ENCODE results near the gene SERPINI1. TPM values are rescaled to one million over a fixed set of nuclear protein-coding genes. Genes with fewer than 3 reads are reported as not detected.

Gene SERPINI1
- total RNA-seq, 4 donors from 2014 or later = 0.70 to 2.7 (median 2.2) TPM

DNA sequence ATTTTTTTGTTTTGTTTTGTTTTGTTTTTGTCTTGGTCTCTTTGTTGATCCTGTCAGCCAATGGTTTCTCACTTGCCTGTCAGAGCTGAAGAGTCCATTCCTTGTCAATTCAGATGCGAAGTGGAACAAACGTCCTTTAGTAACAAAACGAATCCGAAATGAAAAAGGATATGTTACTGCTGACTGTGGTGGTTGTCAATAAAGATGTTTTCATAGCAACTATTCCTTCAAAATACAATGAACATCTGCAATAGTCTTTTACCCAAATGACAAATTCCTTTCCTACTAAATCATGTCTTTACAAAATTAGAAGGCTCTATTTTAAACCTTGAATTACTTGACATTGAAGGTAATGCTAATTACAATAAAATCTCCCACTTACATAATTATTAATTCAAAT lies 134.7 kb downstream of the SERPINI1 start:
- H3K9me3 ChIP-seq = no peaks in the 10 kb centered on the region
- DNase-seq (no peak), ATAC-seq (peak in 1 of 2 donors; percentile 42)
- in situ Hi-C loops (cut with MboI; ENCODE audit: low sequenced_read_pairs in 4 of 4) (no loop called here), intact Hi-C loops (cut with DNase I; ENCODE audit: low total_unique reads) (no loop called here)
- no peaks in the 10 kb centered on the region for H3K36me3 ChIP-seq
- H3K27ac ChIP-seq = peak overlapping the region; percentile 65 to 74 (median 68)
- no peaks in the 10 kb centered on the region for H3K27me3 ChIP-seq
- H3K4me1 ChIP-seq = peaks cover 0 to 15% of the 10 kb centered on the region in 2 donors
- no peak overlapping the region for H3K4me3 ChIP-seq
- TF ChIP-seq POLR2A (IDR thresholded peaks at IDR 0.05) = no peak
- TF ChIP-seq, protein P1, sequence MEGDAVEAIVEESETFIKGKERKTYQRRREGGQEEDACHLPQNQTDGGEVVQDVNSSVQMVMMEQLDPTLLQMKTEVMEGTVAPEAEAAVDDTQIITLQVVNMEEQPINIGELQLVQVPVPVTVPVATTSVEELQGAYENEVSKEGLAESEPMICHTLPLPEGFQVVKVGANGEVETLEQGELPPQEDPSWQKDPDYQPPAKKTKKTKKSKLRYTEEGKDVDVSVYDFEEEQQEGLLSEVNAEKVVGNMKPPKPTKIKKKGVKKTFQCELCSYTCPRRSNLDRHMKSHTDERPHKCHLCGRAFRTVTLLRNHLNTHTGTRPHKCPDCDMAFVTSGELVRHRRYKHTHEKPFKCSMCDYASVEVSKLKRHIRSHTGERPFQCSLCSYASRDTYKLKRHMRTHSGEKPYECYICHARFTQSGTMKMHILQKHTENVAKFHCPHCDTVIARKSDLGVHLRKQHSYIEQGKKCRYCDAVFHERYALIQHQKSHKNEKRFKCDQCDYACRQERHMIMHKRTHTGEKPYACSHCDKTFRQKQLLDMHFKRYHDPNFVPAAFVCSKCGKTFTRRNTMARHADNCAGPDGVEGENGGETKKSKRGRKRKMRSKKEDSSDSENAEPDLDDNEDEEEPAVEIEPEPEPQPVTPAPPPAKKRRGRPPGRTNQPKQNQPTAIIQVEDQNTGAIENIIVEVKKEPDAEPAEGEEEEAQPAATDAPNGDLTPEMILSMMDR (IDR thresholded peaks at IDR 0.05 in 4 of 5, conservative IDR thresholded peaks at IDR 0.05 in 1 of 5) = no peak

DNA sequence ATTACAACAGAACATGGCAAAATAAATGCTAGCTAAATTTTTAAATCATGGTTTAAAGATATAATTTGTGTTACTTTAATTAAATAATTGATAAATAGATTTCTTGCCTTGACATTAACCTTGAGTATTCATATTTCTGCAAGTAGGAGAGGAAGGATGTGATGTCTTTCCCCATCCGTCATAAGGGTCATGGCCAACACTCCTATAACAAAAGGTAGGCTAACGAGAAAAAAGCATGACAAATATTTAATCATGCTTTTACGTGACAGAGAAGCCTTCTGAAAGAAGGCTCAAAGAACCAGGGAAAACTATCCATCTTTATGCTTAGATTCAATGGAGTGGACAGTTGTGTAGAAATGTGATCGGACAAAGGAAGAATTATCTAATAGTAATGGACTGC lies 135.2 kb downstream of the SERPINI1 start:
- intact Hi-C loops (cut with DNase I; ENCODE audit: low total_unique reads) = no loop called here
- ATAC-seq = peak in 1 of 2 donors; percentile 45

DNA sequence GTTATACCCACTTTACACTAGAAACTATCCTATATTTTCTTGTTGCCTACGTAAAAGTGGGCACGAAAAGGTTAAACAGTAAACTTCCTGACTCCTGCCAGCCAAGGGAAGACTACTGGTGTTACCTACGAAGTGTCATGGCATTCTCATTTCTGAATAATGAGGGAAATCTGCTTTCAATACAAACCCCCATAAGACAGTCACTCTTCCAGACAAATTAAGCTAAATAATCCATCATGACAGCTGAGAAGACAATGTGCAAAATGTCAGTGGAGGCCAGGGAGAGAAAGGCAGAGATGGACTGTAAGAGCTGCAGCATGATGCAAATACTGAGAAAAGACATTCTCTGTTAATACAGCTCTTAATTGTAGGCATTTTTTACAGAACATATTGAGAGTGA lies 136.5 kb downstream of the SERPINI1 start:
- ATAC-seq = no peak
- H3K9me3 ChIP-seq = no peaks in the 10 kb centered on the region
- peak overlapping the region in 3 of 4 donors; percentile 65 to 74 (median 69) for H3K27ac ChIP-seq
- H3K4me1 ChIP-seq = peaks cover 1 to 22% of the 10 kb centered on the region in 2 donors
- intact Hi-C loops (cut with DNase I; ENCODE audit: low total_unique reads) = no loop called here
- in situ Hi-C loops (cut with MboI; ENCODE audit: low sequenced_read_pairs in 4 of 4) = no loop called here
- no peak overlapping the region for H3K4me3 ChIP-seq
- TF ChIP-seq, protein P1 (IDR thresholded peaks at IDR 0.05 in 4 of 5, conservative IDR thresholded peaks at IDR 0.05 in 1 of 5) = no peak
- TF ChIP-seq POLR2A (IDR thresholded peaks at IDR 0.05) = no peak
- H3K27me3 ChIP-seq = no peaks in the 10 kb centered on the region
- no peaks in the 10 kb centered on the region for H3K36me3 ChIP-seq
- DNase-seq = no peak

More for the DNA sequence above, 135.2 kb downstream of the SERPINI1 start:
- H3K27me3 ChIP-seq = no peaks in the 10 kb centered on the region
- no peak for TF ChIP-seq POLR2A (IDR thresholded peaks at IDR 0.05)
- TF ChIP-seq, protein P1 (IDR thresholded peaks at IDR 0.05 in 4 of 5, conservative IDR thresholded peaks at IDR 0.05 in 1 of 5) = no peak
- H3K4me1 ChIP-seq = peaks cover 0 to 18% of the 10 kb centered on the region in 2 donors
- no peak for DNase-seq
- no peaks in the 10 kb centered on the region for H3K9me3 ChIP-seq
- in situ Hi-C loops (cut with MboI; ENCODE audit: low sequenced_read_pairs in 4 of 4) = no loop called here
- no peaks in the 10 kb centered on the region for H3K36me3 ChIP-seq
- H3K27ac ChIP-seq = peak overlapping the region; percentile 65 to 74 (median 68)
- H3K4me3 ChIP-seq = no peak overlapping the region

DNA sequence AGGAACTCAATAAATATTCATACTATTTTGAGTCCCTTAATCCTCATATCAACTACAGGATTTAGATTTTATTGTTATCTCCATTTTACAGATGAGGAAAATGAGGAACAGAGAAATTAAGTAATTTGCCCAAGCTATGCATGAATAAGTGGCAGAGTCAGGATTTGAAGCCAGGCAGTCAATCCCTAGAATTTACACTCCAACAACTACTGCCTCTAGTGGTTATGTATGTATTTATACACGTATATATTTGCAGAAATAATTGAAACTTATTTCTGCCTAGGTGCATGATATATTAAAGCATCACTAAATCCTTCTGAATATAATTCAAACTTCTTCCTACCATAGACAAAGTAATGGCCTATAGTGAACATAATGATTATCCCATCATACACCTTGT lies 137.4 kb downstream of the SERPINI1 start:
- Histone ChIP-seq H3K4me1 (peaks cover 3 to 22% of the 10 kb centered on the region in 2 donors), H3K27me3 (no peaks in the 10 kb centered on the region), H3K4me3 (no peak overlapping the region), H3K36me3 (no peaks in the 10 kb centered on the region), H3K27ac (peak overlapping the region in 3 of 4 donors; percentile 8 to 74 (median 69)), H3K9me3 (no peaks in the 10 kb centered on the region)
- intact Hi-C loops (cut with DNase I; ENCODE audit: low total_unique reads) = no loop called here
- DNase-seq = no peak
- in situ Hi-C loops (cut with MboI; ENCODE audit: low sequenced_read_pairs in 4 of 4) = no loop called here
- ATAC-seq = no peak
- TF ChIP-seq POLR2A (IDR thresholded peaks at IDR 0.05) = no peak
- TF ChIP-seq, protein P1 (IDR thresholded peaks at IDR 0.05 in 4 of 5, conservative IDR thresholded peaks at IDR 0.05 in 1 of 5) = no peak

Data from gastrocnemius medialis (tissue), 4 donors.